Fibroblast of lung (primary cell): ENCODE measurements around the gene CCDC12. TPM values are rescaled to one million over a fixed set of nuclear protein-coding genes. Genes with fewer than 3 reads are reported as not detected.

Experiments used
- DNase-seq, 2 donors: peaks; one replicate each; pipeline versions ENCODE4 v3.0.0 to v3.0.0-alpha.2; 2010; ENCODE audit warnings: low read depth in 2 of 2
- H2AFZ ChIP-seq: 2 replicates; pipeline ENCODE4 v1.5.1; 2012; ENCODE audit warnings: low read length, control low read depth, inconsistent platforms
- H3K27ac ChIP-seq: 2 replicates; pipeline ENCODE4 v1.5.1; 2011; ENCODE audit warnings: low read length, control low read depth; ENCODE audit not compliant: insufficient read depth
- H3K27me3 ChIP-seq: 2 replicates; pipeline ENCODE4 v1.5.1; 2011; ENCODE audit warnings: mild to moderate bottlenecking, low read length; ENCODE audit not compliant: control insufficient read depth, insufficient read depth
- H3K36me3 ChIP-seq: 2 replicates; pipeline ENCODE4 v1.5.1; 2011; ENCODE audit warnings: low read length; ENCODE audit not compliant: control insufficient read depth, insufficient read depth
- H3K4me1 ChIP-seq: 2 replicates; pipeline ENCODE4 v1.5.1; 2011; ENCODE audit warnings: low read length; ENCODE audit not compliant: control insufficient read depth, insufficient read depth; ENCODE audit errors: extremely low read depth
- H3K4me2 ChIP-seq: 2 replicates; pipeline ENCODE4 v1.5.1; 2011; ENCODE audit warnings: low read length, control low read depth; ENCODE audit not compliant: insufficient read depth; ENCODE audit errors: extremely low read depth
- H3K4me3 ChIP-seq, 4 experiments: fragments of 200-600 bp in 1 of 4; sonication (generic) in 1 of 4; replicated peaks in 1 of 4; 2 replicates each; pipeline ENCODE4 v1.5.1; 2011 to 2016; ENCODE audit warnings: low read length in 4 of 4, low read depth in 3 of 4, mild to moderate bottlenecking in 3 of 4, control low read depth in 2 of 4, inconsistent platforms in 1 of 4, mixed read lengths in 1 of 4; ENCODE audit not compliant: insufficient read depth in 1 of 4; ENCODE audit errors: control extremely low read depth in 1 of 4
- H3K79me2 ChIP-seq: 2 replicates; pipeline ENCODE4 v1.5.1; 2012; ENCODE audit warnings: mild to moderate bottlenecking, low read length, inconsistent platforms; ENCODE audit not compliant: control insufficient read depth, insufficient read depth
- H3K9ac ChIP-seq: 2 replicates; pipeline ENCODE4 v1.5.1; 2011; ENCODE audit warnings: mild to moderate bottlenecking, low read length, control low read depth; ENCODE audit not compliant: insufficient read depth
- H3K9me3 ChIP-seq: 2 replicates; pipeline ENCODE4 v1.5.1; 2012; ENCODE audit warnings: low read depth, low read length; ENCODE audit not compliant: control insufficient read depth, insufficient read depth
- H4K20me1 ChIP-seq: 2 replicates; pipeline ENCODE4 v1.5.1; 2011; ENCODE audit warnings: low read length; ENCODE audit not compliant: control insufficient read depth, insufficient read depth; ENCODE audit errors: extremely low read depth
- CTCF ChIP-seq, 2 donors: IDR thresholded peaks in 1 of 2; conservative IDR thresholded peaks in 1 of 2; 1 replicate in 1 of 2; 2 replicates in 1 of 2; pipeline ENCODE4 v1.5.1; 2011 to 2012; ENCODE audit warnings: low read length in 2 of 2, control low read depth in 1 of 2, inconsistent platforms in 1 of 2, low read depth in 1 of 2, mild to moderate bottlenecking in 1 of 2
- EZH2 ChIP-seq: IDR thresholded peaks from 2 replicates; pipeline ENCODE4 v1.5.1; 2012; ENCODE audit warnings: low read length, control low read depth, mild to moderate bottlenecking; ENCODE audit errors: missing control alignments
- polyA plus RNA-seq, 2 donors: library from polyadenylated mRNA; depleted of rRNA in 1 of 2; stranded (reverse) in 1 of 2; unstranded in 1 of 2; fragments of >200 nt; gene quantifications; 2 replicates each; pipeline ENCODE4 v1.2.1, GENCODE V29; 2011 to 2012; ENCODE audit warnings: missing spikeins in 1 of 2
- total RNA-seq: library from RNA; depleted of rRNA; stranded (reverse); fragments of >200 nt; gene quantifications from 2 replicates; pipeline ENCODE4 v1.2.1, GENCODE V29; 2014

CCDC12 gene
- total and polyA plus RNA-seq, 2 donors (not counting 1 experiment from before 2014, with no cell fraction given): 28.0 to 29.2 TPM

GRCh38 chr3:46927718-46928073 lies 48.8 kb downstream of the CCDC12 start:
- Histone ChIP-seq H3K27me3 (no peaks in the 10 kb centered on the region), H2AFZ (no peak overlapping the region), H4K20me1 (no peaks in the 10 kb centered on the region), H3K9me3 (no peaks in the 10 kb centered on the region), H3K4me2 (no peak overlapping the region), H3K4me3 (no peak overlapping the region), H3K27ac (no peak overlapping the region), H3K4me1 (peaks cover 22% of the 10 kb centered on the region), H3K36me3 (peaks cover 15% of the 10 kb centered on the region), H3K79me2 (peaks cover 36% of the 10 kb centered on the region), H3K9ac (no peak overlapping the region)
- TF ChIP-seq EZH2: no peak
- TF ChIP-seq CTCF (conservative IDR thresholded peaks at IDR 0.05 in 1 of 2, IDR thresholded peaks at IDR 0.05 in 1 of 2; ENCODE audit: low read depth in 1 of 2, low read length in 2 of 2): no peak
- DNase-seq: no peak

- Histone ChIP-seq H3K79me2 (peaks cover 30% of the 10 kb centered on the region), H3K4me1 (peaks cover 17% of the 10 kb centered on the region), H3K9me3 (no peaks in the 10 kb centered on the region), H3K36me3 (peaks cover 18% of the 10 kb centered on the region), H2AFZ (no peak overlapping the region), H3K4me3 (no peak overlapping the region), H3K27ac (peak overlapping the region; percentile 77), H3K4me2 (no peak overlapping the region), H4K20me1 (no peaks in the 10 kb centered on the region), H3K27me3 (no peaks in the 10 kb centered on the region), H3K9ac (no peak overlapping the region)
- DNase-seq: no peak
- TF ChIP-seq EZH2 (no peak), CTCF (conservative IDR thresholded peaks at IDR 0.05 in 1 of 2, IDR thresholded peaks at IDR 0.05 in 1 of 2; ENCODE audit: low read depth in 1 of 2, low read length in 2 of 2) (no peak)
These were observed 49.5 kb downstream of the CCDC12 start for GRCh38 chr3:46926871-46927717.

- Histone ChIP-seq H4K20me1 (no peaks in the 10 kb centered on the region), H3K27me3 (no peaks in the 10 kb centered on the region), H3K79me2 (peaks cover 26% of the 10 kb centered on the region), H3K4me1 (peaks cover 12% of the 10 kb centered on the region), H3K27ac (peak overlapping the region; percentile 77), H2AFZ (no peak overlapping the region), H3K4me3 (no peak overlapping the region), H3K9ac (peak overlapping the region; percentile 8), H3K36me3 (peaks cover 22% of the 10 kb centered on the region), H3K4me2 (no peak overlapping the region), H3K9me3 (no peaks in the 10 kb centered on the region)
- TF ChIP-seq CTCF (conservative IDR thresholded peaks at IDR 0.05 in 1 of 2, IDR thresholded peaks at IDR 0.05 in 1 of 2; ENCODE audit: low read depth in 1 of 2, low read length in 2 of 2) (no peak), EZH2 (no peak)
- no peak for DNase-seq
These were observed 50.1 kb downstream of the CCDC12 start for GRCh38 chr3:46926447-46926846.
